Measurements from ENCODE around the gene FLII. TPM values are rescaled to one million over a fixed set of nuclear protein-coding genes. Genes with fewer than 3 reads are reported as not detected.

FLII gene
- total RNA-seq, 4 donors from 2014 or later = 93.0 to 307 (median 144) TPM

- no peak overlapping the region for H3K4me3 ChIP-seq
- no peaks in the 10 kb centered on the region for H3K36me3 ChIP-seq
- no peak for DNase-seq
- TF ChIP-seq POLR2A (IDR thresholded peaks at IDR 0.05) (no peak), CTCF (IDR thresholded peaks at IDR 0.05) (no peak)
- H3K27ac ChIP-seq = no peak overlapping the region
- H3K4me1 ChIP-seq = no peaks in the 10 kb centered on the region
- intact Hi-C loops (cut with DNase I; ENCODE audit: low total_unique reads) = no loop called here
- no peaks in the 10 kb centered on the region for H3K27me3 ChIP-seq
- H3K9me3 ChIP-seq = no peaks in the 10 kb centered on the region
These were observed 18.5 kb upstream of the FLII start for GRCh38 chr17:18277076-18277475.

- TF ChIP-seq CTCF (IDR thresholded peaks at IDR 0.05) (no peak), POLR2A (IDR thresholded peaks at IDR 0.05) (no peak)
- Histone ChIP-seq H3K9me3 (no peaks in the 10 kb centered on the region), H3K4me3 (no peak overlapping the region), H3K27me3 (no peaks in the 10 kb centered on the region), H3K27ac (no peak overlapping the region), H3K36me3 (no peaks in the 10 kb centered on the region), H3K4me1 (no peaks in the 10 kb centered on the region)
- intact Hi-C loops (cut with DNase I; ENCODE audit: low total_unique reads) = no loop called here
- no peak for DNase-seq
These were observed 11.8 kb upstream of the FLII start for GRCh38 chr17:18270046-18270931.

GRCh38 chr17:18267927-18268711, 9.6 kb upstream of the FLII start:
- no peak for DNase-seq
- Histone ChIP-seq H3K9me3 (no peaks in the 10 kb centered on the region), H3K36me3 (no peaks in the 10 kb centered on the region), H3K4me1 (no peaks in the 10 kb centered on the region), H3K4me3 (no peak overlapping the region), H3K27ac (no peak overlapping the region), H3K27me3 (no peaks in the 10 kb centered on the region)
- TF ChIP-seq POLR2A (IDR thresholded peaks at IDR 0.05) (no peak), CTCF (IDR thresholded peaks at IDR 0.05) (no peak)
- intact Hi-C loops (cut with DNase I; ENCODE audit: low total_unique reads) = no loop called here

GRCh38 chr17:18267366-18267765, 8.8 kb upstream of the FLII start:
- intact Hi-C loops (cut with DNase I; ENCODE audit: low total_unique reads) = no loop called here

More at GRCh38 chr17:18267366-18267765, 8.8 kb upstream of the FLII start:
- no peak overlapping the region for H3K4me3 ChIP-seq
- no peaks in the 10 kb centered on the region for H3K9me3 ChIP-seq
- no peaks in the 10 kb centered on the region for H3K27me3 ChIP-seq
- no peaks in the 10 kb centered on the region for H3K36me3 ChIP-seq
- no peak for DNase-seq
- TF ChIP-seq POLR2A (IDR thresholded peaks at IDR 0.05) = no peak
- no peak for TF ChIP-seq CTCF (IDR thresholded peaks at IDR 0.05)
- no peak overlapping the region for H3K27ac ChIP-seq
- H3K4me1 ChIP-seq = peaks cover 0 to 4% of the 10 kb centered on the region in 2 donors
